Endothelial cell (in vitro differentiated cells): ENCODE data around the gene EAF2. TPM values are rescaled to one million over a fixed set of nuclear protein-coding genes. Genes with fewer than 3 reads are reported as not detected.

Source experiments
- DNase-seq: peaks from one replicate; pipeline ENCODE4 v3.0.0; 2021; ENCODE audit warnings: low spot score
- H3K27ac Mint-ChIP-seq: one replicate; pipeline ENCODE4 v1.8.0; 2021; ENCODE audit warnings: mixed read lengths, inconsistent platforms; ENCODE audit not compliant: unreplicated experiment
- H3K27me3 Mint-ChIP-seq: one replicate; pipeline ENCODE4 v1.8.0; 2021; ENCODE audit warnings: mild to moderate bottlenecking, moderate library complexity, mixed read lengths, inconsistent platforms; ENCODE audit not compliant: unreplicated experiment
- H3K36me3 Mint-ChIP-seq: one replicate; pipeline ENCODE4 v1.8.0; 2021; ENCODE audit warnings: mild to moderate bottlenecking, low read depth, mixed read lengths, inconsistent platforms; ENCODE audit not compliant: unreplicated experiment
- H3K4me1 Mint-ChIP-seq: one replicate; pipeline ENCODE4 v1.8.0; 2021; ENCODE audit warnings: mild to moderate bottlenecking, mixed read lengths, inconsistent platforms; ENCODE audit not compliant: unreplicated experiment
- H3K4me3 Mint-ChIP-seq: one replicate; pipeline ENCODE4 v1.8.0; 2021; ENCODE audit warnings: mild to moderate bottlenecking, mixed read lengths, inconsistent platforms; ENCODE audit not compliant: unreplicated experiment
- H3K9me3 Mint-ChIP-seq: one replicate; pipeline ENCODE4 v1.8.0; 2021; ENCODE audit warnings: mixed read lengths, inconsistent platforms; ENCODE audit not compliant: unreplicated experiment
- total RNA-seq: library from RNA; stranded (reverse); fragmentation: NEBNext Ultra II Directional; extraction: Animal tissue kit (Norgen Biotek cat#: 25700); gene quantifications from one replicate; pipeline ENCODE4 v1.2.1, GENCODE V29; 2021; ENCODE audit not compliant: unreplicated experiment
- TF ChIP-seq, protein P1 (sequence below): fragments of 200-600 bp; sonication (generic); IDR thresholded peaks from one replicate; pipeline ENCODE4 v1.5.0; 2021; ENCODE audit warnings: antibody characterized with exemption; ENCODE audit not compliant: unreplicated experiment

EAF2 gene
- total RNA-seq, 1 donor from 2014 or later = 4.0 TPM

DNA sequence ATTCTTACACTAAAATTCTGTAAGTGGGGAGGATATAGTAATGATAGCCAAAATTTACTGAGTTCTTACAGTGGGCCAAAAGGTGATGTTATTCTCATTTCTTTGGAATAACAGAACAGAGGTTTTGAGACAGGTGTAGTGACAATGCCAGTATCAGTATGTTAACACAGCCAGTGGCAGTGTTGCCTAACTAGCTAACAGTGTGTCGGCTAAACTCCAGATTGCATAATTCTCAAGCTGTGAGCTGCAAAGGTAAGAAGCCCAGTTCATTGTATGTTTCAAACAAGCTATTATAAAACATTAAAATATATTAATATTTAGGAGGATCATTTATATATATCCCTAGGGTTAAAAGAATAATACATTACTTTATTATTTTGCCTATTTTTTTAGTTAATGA, 60.1 kb downstream of the EAF2 start:
- Mint-ChIP-seq H3K27ac (no peak overlapping the region), H3K9me3 (no peaks in the 10 kb centered on the region), H3K4me3 (no peak overlapping the region), H3K27me3 (no peaks in the 10 kb centered on the region), H3K4me1 (peaks cover 10% of the 10 kb centered on the region), H3K36me3 (peaks cover 8% of the 10 kb centered on the region)
- no peak for DNase-seq
- TF ChIP-seq, protein P1, sequence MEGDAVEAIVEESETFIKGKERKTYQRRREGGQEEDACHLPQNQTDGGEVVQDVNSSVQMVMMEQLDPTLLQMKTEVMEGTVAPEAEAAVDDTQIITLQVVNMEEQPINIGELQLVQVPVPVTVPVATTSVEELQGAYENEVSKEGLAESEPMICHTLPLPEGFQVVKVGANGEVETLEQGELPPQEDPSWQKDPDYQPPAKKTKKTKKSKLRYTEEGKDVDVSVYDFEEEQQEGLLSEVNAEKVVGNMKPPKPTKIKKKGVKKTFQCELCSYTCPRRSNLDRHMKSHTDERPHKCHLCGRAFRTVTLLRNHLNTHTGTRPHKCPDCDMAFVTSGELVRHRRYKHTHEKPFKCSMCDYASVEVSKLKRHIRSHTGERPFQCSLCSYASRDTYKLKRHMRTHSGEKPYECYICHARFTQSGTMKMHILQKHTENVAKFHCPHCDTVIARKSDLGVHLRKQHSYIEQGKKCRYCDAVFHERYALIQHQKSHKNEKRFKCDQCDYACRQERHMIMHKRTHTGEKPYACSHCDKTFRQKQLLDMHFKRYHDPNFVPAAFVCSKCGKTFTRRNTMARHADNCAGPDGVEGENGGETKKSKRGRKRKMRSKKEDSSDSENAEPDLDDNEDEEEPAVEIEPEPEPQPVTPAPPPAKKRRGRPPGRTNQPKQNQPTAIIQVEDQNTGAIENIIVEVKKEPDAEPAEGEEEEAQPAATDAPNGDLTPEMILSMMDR = no peak

DNA sequence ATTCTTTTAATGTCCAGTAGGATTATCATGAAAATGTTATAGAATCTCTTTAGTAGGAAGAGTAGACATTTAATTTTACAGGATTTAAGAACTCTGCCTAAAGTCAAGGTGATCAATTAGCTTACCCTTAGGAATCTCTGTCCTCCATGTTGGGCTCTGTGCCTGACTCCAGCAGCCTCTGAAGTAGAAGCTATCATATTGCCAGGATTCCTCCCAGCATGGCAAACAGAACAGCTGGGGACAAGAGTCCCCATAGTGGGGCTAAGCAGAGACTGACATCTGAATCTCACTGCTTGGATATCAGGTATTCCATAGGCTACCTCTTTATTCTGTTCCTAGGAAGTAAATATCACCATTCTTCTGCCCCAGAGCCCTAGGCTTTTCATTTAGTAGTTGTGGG, 60.7 kb downstream of the EAF2 start:
- Mint-ChIP-seq H3K27ac (no peak overlapping the region), H3K9me3 (no peaks in the 10 kb centered on the region), H3K36me3 (peaks cover 8% of the 10 kb centered on the region), H3K27me3 (no peaks in the 10 kb centered on the region), H3K4me3 (no peak overlapping the region), H3K4me1 (peaks cover 10% of the 10 kb centered on the region)
- DNase-seq = no peak
- TF ChIP-seq, protein P1 = no peak

DNA sequence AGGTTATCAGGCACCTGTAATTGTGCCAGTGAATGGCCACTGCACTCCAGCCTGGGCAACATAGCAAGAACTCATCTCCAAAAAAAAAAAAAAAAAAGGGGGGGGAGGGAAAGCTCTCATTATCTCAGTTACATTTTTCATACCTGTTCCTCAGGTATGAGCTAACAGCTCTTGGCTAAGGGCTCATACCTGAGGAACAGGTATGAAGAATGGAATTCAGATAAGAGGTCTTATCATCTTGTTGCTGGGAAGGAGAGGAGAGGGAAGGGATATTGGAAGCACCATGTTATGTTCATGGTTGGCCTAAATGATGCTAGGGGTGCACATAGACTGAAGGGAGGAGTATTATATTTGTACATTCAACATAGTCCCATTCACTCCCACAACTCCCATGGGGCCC, 61.8 kb downstream of the EAF2 start:
- TF ChIP-seq, protein P1 = no peak
- H3K27ac Mint-ChIP-seq = no peak overlapping the region
- H3K27me3 Mint-ChIP-seq = no peaks in the 10 kb centered on the region
- no peaks in the 10 kb centered on the region for H3K9me3 Mint-ChIP-seq
- H3K4me3 Mint-ChIP-seq = no peak overlapping the region
- H3K36me3 Mint-ChIP-seq = peaks cover 8% of the 10 kb centered on the region
- peaks cover 16% of the 10 kb centered on the region for H3K4me1 Mint-ChIP-seq
- DNase-seq = no peak

DNA sequence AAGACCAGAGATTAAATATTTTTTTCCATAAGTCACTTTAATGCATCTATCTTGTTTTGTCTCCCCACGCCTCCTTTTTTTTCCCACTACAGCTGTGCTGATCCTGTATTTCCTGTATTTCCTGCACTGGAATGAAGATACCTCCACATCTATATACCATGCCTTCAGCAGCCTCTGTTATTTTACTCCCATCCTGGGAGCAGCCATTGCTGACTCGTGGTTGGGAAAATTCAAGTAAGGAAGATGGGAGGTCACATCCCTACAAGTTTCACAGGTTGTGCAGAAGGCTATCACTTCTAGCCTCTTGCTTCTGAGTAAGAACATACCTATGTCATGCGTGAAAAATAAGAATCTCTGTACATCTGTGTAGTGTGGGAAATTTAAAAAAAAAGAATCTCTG, 62.3 kb downstream of the EAF2 start:
- Mint-ChIP-seq H3K27ac (no peak overlapping the region), H3K27me3 (no peaks in the 10 kb centered on the region), H3K4me1 (peaks cover 18% of the 10 kb centered on the region), H3K4me3 (no peak overlapping the region), H3K9me3 (no peaks in the 10 kb centered on the region), H3K36me3 (peaks cover 8% of the 10 kb centered on the region)
- DNase-seq = no peak
- TF ChIP-seq, protein P1 = no peak

DNA sequence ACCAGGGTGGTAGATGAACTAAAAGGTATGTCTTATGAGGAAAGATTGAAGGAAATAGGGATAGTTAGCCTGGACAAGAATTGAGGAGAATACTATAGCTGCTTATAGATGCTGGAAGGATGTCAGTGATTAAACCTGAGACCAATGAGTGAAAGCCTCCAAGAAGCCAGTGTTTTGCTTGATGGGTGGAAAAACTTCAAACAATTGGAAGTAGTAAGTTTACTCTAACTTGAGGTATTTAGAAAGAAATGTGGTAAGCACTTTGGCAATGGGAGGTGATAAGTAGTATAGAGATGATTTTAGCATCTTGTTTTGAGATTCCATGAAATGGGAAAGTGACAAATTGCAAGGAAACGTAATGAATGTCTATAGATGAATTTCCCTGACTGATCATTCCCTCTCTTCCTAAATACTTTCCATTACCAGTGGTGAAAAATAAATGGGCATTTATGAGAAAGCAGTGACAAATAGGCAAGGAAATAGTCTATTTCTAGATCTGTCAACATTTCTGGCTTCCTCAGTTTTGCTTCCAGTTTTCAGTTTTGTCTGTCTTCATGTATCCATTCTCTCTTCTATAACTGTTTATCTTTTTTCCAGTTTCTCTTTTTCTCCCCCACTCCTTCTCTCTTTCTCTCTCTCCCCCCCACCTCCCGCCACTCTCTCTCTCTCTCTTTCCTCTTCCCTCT, 78.4 kb downstream of the EAF2 start:
- Mint-ChIP-seq H3K9me3 (peaks cover 2% of the 10 kb centered on the region), H3K27ac (no peak overlapping the region), H3K27me3 (peaks cover 4% of the 10 kb centered on the region), H3K4me1 (peaks cover 32% of the 10 kb centered on the region), H3K4me3 (no peak overlapping the region), H3K36me3 (peaks cover 3% of the 10 kb centered on the region)
- no peak for DNase-seq
- TF ChIP-seq, protein P1 = no peak
